Glutamatergic neuron (in vitro differentiated cells): Measurements from ENCODE around the gene WDTC1. TPM values are rescaled to one million over a fixed set of nuclear protein-coding genes. Genes with fewer than 3 reads are reported as not detected.
A peak's percentile ranks its signal among the peaks of the same experiment; 100 is the strongest.

Source experiments
- DNase-seq: peaks from one replicate; pipeline ENCODE4 v3.0.0; 2022
- H3K27ac Mint-ChIP-seq: one replicate; pipeline ENCODE4 v1.8.0; 2020; ENCODE audit warnings: mild to moderate bottlenecking, mixed read lengths, inconsistent platforms; ENCODE audit not compliant: unreplicated experiment
- H3K27me3 Mint-ChIP-seq: one replicate; pipeline ENCODE4 v1.8.0; 2020; ENCODE audit warnings: mild to moderate bottlenecking, moderate library complexity, mixed read lengths, inconsistent platforms; ENCODE audit not compliant: unreplicated experiment
- H3K36me3 Mint-ChIP-seq: one replicate; pipeline ENCODE4 v1.8.0; 2020; ENCODE audit warnings: mild to moderate bottlenecking, mixed read lengths, inconsistent platforms; ENCODE audit not compliant: unreplicated experiment
- H3K4me1 Mint-ChIP-seq: one replicate; pipeline ENCODE4 v1.8.0; 2020; ENCODE audit warnings: mild to moderate bottlenecking, low read depth, mixed read lengths, inconsistent platforms; ENCODE audit not compliant: unreplicated experiment
- H3K4me3 Mint-ChIP-seq: one replicate; pipeline ENCODE4 v1.8.0; 2020; ENCODE audit warnings: mild to moderate bottlenecking, mixed read lengths, inconsistent platforms; ENCODE audit not compliant: unreplicated experiment
- H3K9me3 Mint-ChIP-seq: one replicate; pipeline ENCODE4 v1.8.0; 2020; ENCODE audit warnings: mild to moderate bottlenecking, moderate library complexity, mixed read lengths, inconsistent platforms; ENCODE audit not compliant: unreplicated experiment
- total RNA-seq: library from RNA; stranded (reverse); fragmentation: NEBNext Ultra II Directional; extraction: Animal tissue kit (Norgen Biotek cat#: 25700); gene quantifications from one replicate; pipeline ENCODE4 v1.2.1, GENCODE V29; 2021; ENCODE audit not compliant: unreplicated experiment
- TF ChIP-seq, protein P1 (sequence below): fragments of 200-600 bp; sonication (generic); IDR thresholded peaks from one replicate; pipeline ENCODE4 v1.5.0; 2021; ENCODE audit not compliant: partially characterized antibody, unreplicated experiment

The WDTC1 gene
- total RNA-seq, 1 donor from 2014 or later: 49.4 TPM

DNA sequence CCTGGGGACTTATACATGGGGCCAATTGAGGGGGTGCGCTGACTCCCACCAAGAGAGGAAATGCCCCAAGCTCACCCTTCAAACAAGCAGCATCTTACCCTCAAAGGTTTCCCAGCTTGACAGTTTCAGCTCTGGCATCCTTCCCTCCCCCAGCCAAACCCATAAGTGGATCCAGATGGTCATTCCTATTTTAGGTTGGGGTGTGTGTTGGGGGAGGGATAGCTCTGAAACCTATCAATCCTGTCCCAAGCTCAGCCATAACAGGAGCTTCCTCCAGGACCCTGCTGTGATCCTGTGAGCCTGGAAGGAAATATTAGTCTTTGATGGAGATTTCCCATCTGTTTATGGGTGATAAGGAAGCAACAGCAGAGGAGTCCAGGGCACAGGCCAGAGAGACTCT lies 84.2 kb downstream of the WDTC1 start:
- peaks cover 4% of the 10 kb centered on the region for H3K27me3 Mint-ChIP-seq
- TF ChIP-seq, protein P1, sequence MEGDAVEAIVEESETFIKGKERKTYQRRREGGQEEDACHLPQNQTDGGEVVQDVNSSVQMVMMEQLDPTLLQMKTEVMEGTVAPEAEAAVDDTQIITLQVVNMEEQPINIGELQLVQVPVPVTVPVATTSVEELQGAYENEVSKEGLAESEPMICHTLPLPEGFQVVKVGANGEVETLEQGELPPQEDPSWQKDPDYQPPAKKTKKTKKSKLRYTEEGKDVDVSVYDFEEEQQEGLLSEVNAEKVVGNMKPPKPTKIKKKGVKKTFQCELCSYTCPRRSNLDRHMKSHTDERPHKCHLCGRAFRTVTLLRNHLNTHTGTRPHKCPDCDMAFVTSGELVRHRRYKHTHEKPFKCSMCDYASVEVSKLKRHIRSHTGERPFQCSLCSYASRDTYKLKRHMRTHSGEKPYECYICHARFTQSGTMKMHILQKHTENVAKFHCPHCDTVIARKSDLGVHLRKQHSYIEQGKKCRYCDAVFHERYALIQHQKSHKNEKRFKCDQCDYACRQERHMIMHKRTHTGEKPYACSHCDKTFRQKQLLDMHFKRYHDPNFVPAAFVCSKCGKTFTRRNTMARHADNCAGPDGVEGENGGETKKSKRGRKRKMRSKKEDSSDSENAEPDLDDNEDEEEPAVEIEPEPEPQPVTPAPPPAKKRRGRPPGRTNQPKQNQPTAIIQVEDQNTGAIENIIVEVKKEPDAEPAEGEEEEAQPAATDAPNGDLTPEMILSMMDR: no peak
- no peaks in the 10 kb centered on the region for H3K36me3 Mint-ChIP-seq
- peak overlapping the region; percentile 58 for H3K4me3 Mint-ChIP-seq
- peaks cover 3% of the 10 kb centered on the region for H3K9me3 Mint-ChIP-seq
- H3K4me1 Mint-ChIP-seq: peaks cover 17% of the 10 kb centered on the region
- peak overlapping the region; percentile 77 for H3K27ac Mint-ChIP-seq
- no peak for DNase-seq

DNA sequence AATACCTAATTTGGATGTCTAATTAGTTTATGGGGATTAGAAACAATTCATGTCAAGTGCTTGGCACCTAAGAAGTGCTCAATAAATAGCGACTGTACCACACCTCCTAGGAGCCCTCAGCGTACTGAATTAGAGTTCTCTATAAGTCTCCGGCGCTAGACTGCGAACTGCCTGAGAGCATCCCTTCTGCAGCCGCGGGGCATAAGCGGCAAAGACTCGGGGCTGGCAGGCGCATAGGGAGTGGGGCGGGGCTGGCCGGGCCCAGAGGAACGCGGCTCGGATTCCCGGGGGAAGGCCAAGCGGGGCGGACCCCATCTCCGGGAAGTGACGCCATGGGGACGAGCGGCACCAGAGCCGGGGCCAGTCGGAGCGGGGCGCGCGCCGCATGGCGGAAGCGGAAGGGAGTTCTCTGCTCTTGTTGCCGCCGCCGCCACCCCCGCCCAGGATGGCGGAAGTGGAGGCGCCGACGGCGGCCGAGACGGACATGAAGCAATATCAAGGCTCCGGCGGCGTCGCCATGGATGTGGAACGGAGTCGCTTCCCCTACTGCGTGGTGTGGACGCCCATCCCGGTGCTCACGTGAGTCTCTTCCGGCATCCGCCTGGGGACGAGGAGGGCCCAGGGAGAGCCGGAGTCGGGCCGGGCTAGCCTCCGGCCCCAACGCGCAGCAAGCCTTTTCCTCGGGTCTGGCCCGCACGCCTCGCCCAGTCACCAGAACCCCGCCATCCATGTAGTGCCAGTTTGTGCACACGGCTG lies 87.6 kb downstream of the WDTC1 start, which contains the start of gene TMEM222:
Gene TMEM222, plus strand, starts transcription at position 351 of the 756 bp plus-strand sequence. Its CDS starts 35 bp downstream, at position 386.
- peaks cover 3% of the 10 kb centered on the region for H3K9me3 Mint-ChIP-seq
- peaks cover 4% of the 10 kb centered on the region for H3K27me3 Mint-ChIP-seq
- TF ChIP-seq, protein P1: peak; percentile 39

DNA sequence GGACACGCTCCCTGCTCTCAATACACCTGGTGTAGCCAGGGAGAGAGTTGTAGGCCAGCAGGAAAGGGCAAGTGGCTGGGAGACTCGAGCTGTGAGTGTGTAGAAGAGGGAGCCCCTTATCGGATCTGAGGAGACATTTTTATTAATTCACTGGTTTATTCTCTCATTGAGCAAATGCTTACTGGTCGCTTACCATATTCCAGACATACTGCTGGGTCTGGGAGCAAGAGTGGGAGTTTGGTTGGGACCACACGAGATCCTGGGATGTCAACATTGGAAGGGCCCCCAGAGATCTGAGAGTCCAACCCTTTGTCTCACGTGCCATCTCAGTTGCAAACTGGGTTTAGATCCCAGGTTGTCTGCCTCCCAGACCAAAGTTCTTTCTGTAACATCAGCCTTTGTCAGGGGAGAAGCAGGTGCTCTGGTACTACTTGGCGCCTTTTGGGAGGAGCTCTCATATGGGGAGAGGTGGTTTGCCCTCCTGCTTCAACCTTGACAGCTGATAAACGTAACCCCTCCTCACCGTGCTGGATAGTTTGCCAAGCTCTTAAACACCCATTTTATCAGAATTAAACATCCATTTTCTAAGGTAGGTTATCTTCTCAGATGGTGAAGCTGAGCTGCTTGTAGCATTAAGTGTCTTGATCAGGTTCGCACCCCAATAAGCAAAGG lies 88.3 kb downstream of the WDTC1 start:
- Mint-ChIP-seq H3K36me3 (no peaks in the 10 kb centered on the region), H3K9me3 (peaks cover 3% of the 10 kb centered on the region), H3K27me3 (peaks cover 4% of the 10 kb centered on the region), H3K27ac (peak overlapping the region; percentile 96), H3K4me1 (peaks cover 18% of the 10 kb centered on the region), H3K4me3 (peak overlapping the region; percentile 97)
- TF ChIP-seq, protein P1: no peak
- DNase-seq: no peak

More for the DNA sequence above, 87.6 kb downstream of the WDTC1 start, which contains the start of gene TMEM222:
- DNase-seq: peak; percentile 99
- H3K27ac Mint-ChIP-seq: peak within 1 kb of the TSS; percentile 96
- no peaks in the 10 kb centered on the region for H3K36me3 Mint-ChIP-seq
- peak within 1 kb of the TSS; percentile 97 for H3K4me3 Mint-ChIP-seq
- H3K4me1 Mint-ChIP-seq: peaks cover 19% of the 10 kb centered on the region

DNA sequence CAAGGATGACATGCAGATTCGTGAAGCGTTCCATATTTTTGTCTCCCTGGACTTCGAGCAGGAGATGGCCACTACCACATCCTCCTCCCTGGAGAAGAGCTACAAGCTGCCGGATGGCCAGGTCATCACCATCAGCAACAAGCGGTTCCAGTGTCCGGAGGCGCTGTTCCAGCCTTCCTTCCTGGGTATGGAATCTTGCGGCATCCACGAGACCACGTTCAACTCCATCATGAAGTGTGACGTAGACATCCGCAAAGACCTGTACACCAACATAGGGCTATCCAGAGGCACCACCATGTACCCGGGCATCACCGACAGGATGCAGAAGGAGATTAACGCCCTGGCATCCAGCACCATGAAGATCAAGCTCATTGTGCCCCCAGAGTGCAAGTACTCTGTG lies 90.9 kb downstream of the WDTC1 start:
- Mint-ChIP-seq H3K4me1 (peaks cover 13% of the 10 kb centered on the region), H3K27ac (no peak overlapping the region), H3K36me3 (no peaks in the 10 kb centered on the region), H3K9me3 (no peaks in the 10 kb centered on the region), H3K27me3 (peaks cover 4% of the 10 kb centered on the region), H3K4me3 (peak overlapping the region; percentile 20)
- TF ChIP-seq, protein P1: no peak
- no peak for DNase-seq

DNA sequence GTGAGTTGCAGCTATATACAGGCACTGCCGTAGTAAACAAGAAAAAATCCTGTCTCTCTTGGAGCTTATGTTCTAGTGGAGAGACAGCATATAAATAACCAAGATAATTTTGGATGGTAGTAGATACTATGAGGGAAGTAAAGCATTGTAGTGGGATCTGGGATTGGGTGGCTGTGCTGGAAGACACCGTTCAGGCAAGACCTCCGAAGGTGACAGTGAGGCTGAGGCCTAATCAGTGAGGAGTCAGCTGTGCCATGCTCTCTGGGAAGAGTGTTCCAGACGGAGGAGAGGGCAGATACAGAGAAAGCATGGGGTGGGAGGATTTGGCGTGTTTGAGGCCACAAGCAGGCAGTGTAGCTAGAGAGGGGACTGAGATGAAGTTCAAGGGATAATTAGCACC lies 93.5 kb downstream of the WDTC1 start:
- Mint-ChIP-seq H3K9me3 (no peaks in the 10 kb centered on the region), H3K4me1 (peaks cover 9% of the 10 kb centered on the region), H3K4me3 (peak overlapping the region; percentile 9), H3K27me3 (no peaks in the 10 kb centered on the region), H3K27ac (peak overlapping the region; percentile 40), H3K36me3 (no peaks in the 10 kb centered on the region)
- TF ChIP-seq, protein P1: no peak
- no peak for DNase-seq
